ENCODE data around the gene ROR1. TPM values are rescaled to one million over a fixed set of nuclear protein-coding genes. Genes with fewer than 3 reads are reported as not detected.

ROR1 gene
- total and polyA plus RNA-seq, 2 donors (not counting 1 experiment from before 2014, with no cell fraction given): 0.46 to 16.0 TPM

DNA sequence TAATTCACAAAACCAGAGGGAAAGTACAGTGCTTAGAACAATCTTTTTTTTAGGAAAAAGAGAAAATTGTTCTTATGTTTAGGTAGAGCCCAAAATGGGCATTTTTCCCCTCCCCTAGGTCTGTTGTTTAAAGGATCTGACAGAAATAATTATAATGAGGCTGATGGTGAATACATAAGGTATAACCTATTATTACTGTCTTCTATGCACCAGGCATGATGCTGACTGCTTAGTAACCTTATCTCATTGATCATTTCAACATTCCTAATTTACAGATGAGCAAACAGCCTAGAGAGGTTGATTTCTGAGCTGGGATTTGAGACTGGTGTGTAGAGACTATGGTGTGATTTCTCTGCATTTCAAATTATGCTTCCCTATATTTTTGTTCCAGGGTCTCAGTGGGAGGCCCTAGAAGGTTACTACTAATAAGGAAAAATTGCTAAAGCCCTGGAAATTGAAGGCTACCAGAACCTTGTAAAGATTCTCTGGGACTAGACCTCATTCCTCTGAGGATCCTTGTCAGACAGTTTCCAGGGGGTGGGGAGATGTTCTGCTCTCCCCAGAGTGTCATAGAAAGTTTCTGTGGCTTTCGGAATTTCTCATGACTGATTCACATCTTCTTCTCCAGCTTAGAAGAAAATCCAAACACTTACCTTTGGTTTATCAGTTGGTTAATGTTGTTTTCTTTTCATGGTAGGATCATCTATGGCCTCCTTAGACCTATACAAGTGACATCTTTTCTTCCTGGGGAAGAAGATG is 44.9 kb downstream of the ROR1 start:
- Histone ChIP-seq H3K9me3 (ENCODE audit: control extremely low read depth in 1 of 3, control insufficient read depth in 2 of 3, insufficient read depth in 1 of 3, low read length in 2 of 3) (no peaks in the 10 kb centered on the region), H3K27ac (ENCODE audit: low read length in 2 of 2) (no peak overlapping the region), H3K36me3 (replicated peaks in 1 of 2; ENCODE audit: control extremely low read depth in 1 of 2, control insufficient read depth in 1 of 2, extremely low read depth in 1 of 2, insufficient read depth in 2 of 2, low read length in 1 of 2) (no peaks in the 10 kb centered on the region), H3K27me3 (replicated peaks in 1 of 4; ENCODE audit: control extremely low read depth in 1 of 4, control insufficient read depth in 3 of 4, insufficient read depth in 4 of 4, low read length in 3 of 4) (no peaks in the 10 kb centered on the region), H2AFZ (ENCODE audit: insufficient read depth, low read depth, low read length, poor library complexity, severe bottlenecking) (no peak overlapping the region), H3K4me1 (ENCODE audit: control insufficient read depth in 2 of 2, insufficient read depth in 2 of 2, low read length in 2 of 2) (no peaks in the 10 kb centered on the region), H3K9ac (ENCODE audit: low read length) (no peak overlapping the region), H3K4me2 (replicated peaks; ENCODE audit: low read depth, low read length, poor library complexity, severe bottlenecking) (no peak overlapping the region), H3K4me3 (ENCODE audit: control extremely low read depth in 1 of 5, extremely low read depth in 1 of 5, insufficient read depth in 1 of 5, low read depth in 2 of 5, low read length in 4 of 5) (no peak overlapping the region), H4K20me1 (ENCODE audit: control insufficient read depth, insufficient read depth, low read length, poor library complexity, severe bottlenecking) (no peaks in the 10 kb centered on the region), H3K79me2 (ENCODE audit: control insufficient read depth, insufficient read depth, low read length) (peaks cover 4% of the 10 kb centered on the region)
- no peak overlapping the region for H3K4me3 Mint-ChIP-seq
- CTCF ChIA-PET: no interaction called here
- H3K27ac Mint-ChIP-seq: no peak overlapping the region
- H3K27me3 Mint-ChIP-seq: peaks cover 11% of the 10 kb centered on the region
- peaks cover 2% of the 10 kb centered on the region for H3K4me1 Mint-ChIP-seq
- ATAC-seq (ENCODE audit: low read depth): no peak
- WGBS (ENCODE audit: insufficient coverage): no CpG with 5 or more reads among the region's 1 CpG
- peaks cover 5% of the 10 kb centered on the region for H3K9me3 Mint-ChIP-seq (ENCODE audit: insufficient read depth)
- no peak for TF ChIP-seq EZH2 (IDR thresholded peaks at IDR 0.05; ENCODE audit: borderline replicate concordance, insufficient read depth, low read depth, low read length, poor library complexity, severe bottlenecking)
- intact Hi-C loops (cut with micrococcal nuclease): no loop called here
- POLR2A ChIA-PET: no interaction called here
- no peak for DNase-seq

DNA sequence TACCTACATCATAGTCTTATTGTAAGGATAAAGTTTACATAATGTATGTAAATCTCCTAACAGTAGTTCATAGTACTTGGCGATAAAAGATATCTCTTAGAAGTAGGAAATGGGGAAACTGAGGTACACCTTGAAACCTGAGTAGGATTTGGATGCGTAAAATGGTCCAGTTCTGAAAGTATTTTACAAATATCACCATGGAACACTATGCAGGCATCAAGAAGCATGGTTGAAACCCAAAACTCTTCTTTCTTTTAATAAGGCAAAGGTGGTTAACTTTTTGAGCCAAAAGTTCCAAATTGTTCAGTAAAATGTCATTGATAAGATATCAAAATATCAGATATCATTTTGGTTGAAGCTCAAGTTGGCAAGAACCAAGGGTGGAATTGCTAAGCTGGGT is 46.0 kb downstream of the ROR1 start:
- no peak for TF ChIP-seq EZH2 (IDR thresholded peaks at IDR 0.05; ENCODE audit: borderline replicate concordance, insufficient read depth, low read depth, low read length, poor library complexity, severe bottlenecking)
- TF ChIP-seq, protein P1, sequence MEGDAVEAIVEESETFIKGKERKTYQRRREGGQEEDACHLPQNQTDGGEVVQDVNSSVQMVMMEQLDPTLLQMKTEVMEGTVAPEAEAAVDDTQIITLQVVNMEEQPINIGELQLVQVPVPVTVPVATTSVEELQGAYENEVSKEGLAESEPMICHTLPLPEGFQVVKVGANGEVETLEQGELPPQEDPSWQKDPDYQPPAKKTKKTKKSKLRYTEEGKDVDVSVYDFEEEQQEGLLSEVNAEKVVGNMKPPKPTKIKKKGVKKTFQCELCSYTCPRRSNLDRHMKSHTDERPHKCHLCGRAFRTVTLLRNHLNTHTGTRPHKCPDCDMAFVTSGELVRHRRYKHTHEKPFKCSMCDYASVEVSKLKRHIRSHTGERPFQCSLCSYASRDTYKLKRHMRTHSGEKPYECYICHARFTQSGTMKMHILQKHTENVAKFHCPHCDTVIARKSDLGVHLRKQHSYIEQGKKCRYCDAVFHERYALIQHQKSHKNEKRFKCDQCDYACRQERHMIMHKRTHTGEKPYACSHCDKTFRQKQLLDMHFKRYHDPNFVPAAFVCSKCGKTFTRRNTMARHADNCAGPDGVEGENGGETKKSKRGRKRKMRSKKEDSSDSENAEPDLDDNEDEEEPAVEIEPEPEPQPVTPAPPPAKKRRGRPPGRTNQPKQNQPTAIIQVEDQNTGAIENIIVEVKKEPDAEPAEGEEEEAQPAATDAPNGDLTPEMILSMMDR (IDR thresholded peaks at IDR 0.05): no peak
- H3K4me3 Mint-ChIP-seq: no peak overlapping the region
- peaks cover 4% of the 10 kb centered on the region for H3K79me2 ChIP-seq (ENCODE audit: control insufficient read depth, insufficient read depth, low read length)

More for the DNA sequence above, 46.0 kb downstream of the ROR1 start:
- Histone ChIP-seq H3K9me3 (ENCODE audit: control extremely low read depth in 1 of 3, control insufficient read depth in 2 of 3, insufficient read depth in 1 of 3, low read length in 2 of 3) (no peaks in the 10 kb centered on the region), H3K4me1 (ENCODE audit: control insufficient read depth in 2 of 2, insufficient read depth in 2 of 2, low read length in 2 of 2) (no peaks in the 10 kb centered on the region), H3K27ac (ENCODE audit: low read length in 2 of 2) (no peak overlapping the region), H3K9ac (ENCODE audit: low read length) (no peak overlapping the region), H3K27me3 (replicated peaks in 1 of 4; ENCODE audit: control extremely low read depth in 1 of 4, control insufficient read depth in 3 of 4, insufficient read depth in 4 of 4, low read length in 3 of 4) (no peaks in the 10 kb centered on the region), H4K20me1 (ENCODE audit: control insufficient read depth, insufficient read depth, low read length, poor library complexity, severe bottlenecking) (no peaks in the 10 kb centered on the region), H2AFZ (ENCODE audit: insufficient read depth, low read depth, low read length, poor library complexity, severe bottlenecking) (no peak overlapping the region), H3K4me2 (replicated peaks; ENCODE audit: low read depth, low read length, poor library complexity, severe bottlenecking) (no peak overlapping the region), H3K4me3 (ENCODE audit: control extremely low read depth in 1 of 5, extremely low read depth in 1 of 5, insufficient read depth in 1 of 5, low read depth in 2 of 5, low read length in 4 of 5) (no peak overlapping the region), H3K36me3 (replicated peaks in 1 of 2; ENCODE audit: control extremely low read depth in 1 of 2, control insufficient read depth in 1 of 2, extremely low read depth in 1 of 2, insufficient read depth in 2 of 2, low read length in 1 of 2) (no peaks in the 10 kb centered on the region)
- Mint-ChIP-seq H3K27ac (no peak overlapping the region), H3K9me3 (ENCODE audit: insufficient read depth) (peaks cover 5% of the 10 kb centered on the region), H3K27me3 (peaks cover 11% of the 10 kb centered on the region), H3K4me1 (no peaks in the 10 kb centered on the region)
- intact Hi-C loops (cut with micrococcal nuclease): no loop called here
- WGBS (ENCODE audit: insufficient coverage): no CpG with 5 or more reads among the region's 2 CpGs
- DNase-seq: no peak
- POLR2A ChIA-PET: no interaction called here
- ATAC-seq (ENCODE audit: low read depth): no peak
- CTCF ChIA-PET: no interaction called here
